Lower leg skin (tissue), 3 donors: Measurements from ENCODE around the gene MUC5AC.

ENCODE experiments used
- CTCF ChIP-seq, 3 donors: fragments of 450-650 bp; IDR thresholded peaks; one replicate each; pipeline ENCODE4 v1.5.1; 2016; ENCODE audit warnings: antibody characterized with exemption in 3 of 3, mild to moderate bottlenecking in 3 of 3, moderate library complexity in 2 of 3
- POLR2A ChIP-seq, 2 donors: fragments of 450-650 bp; IDR thresholded peaks; one replicate each; pipeline ENCODE4 v1.6.1; 2016 to 2017; ENCODE audit warnings: antibody characterized with exemption in 2 of 2, mild to moderate bottlenecking in 1 of 2, moderate library complexity in 1 of 2

GRCh38 chr11:1232883-1233321, 75.1 kb downstream of the MUC5AC start:
- TF ChIP-seq CTCF (IDR thresholded peaks at IDR 0.05) (no peak), POLR2A (IDR thresholded peaks at IDR 0.05) (no peak)
